ENCODE data around the gene SEMA3E.
"Not testable (repeated sequence)": the region's sequence is repeated elsewhere in the genome, so short reads cannot be mapped to it uniquely, and the experiment has no call there.

The SEMA3E gene

GRCh38 chr7:83648464-83649241, at the start of gene SEMA3E:
Gene SEMA3E, minus strand, starts transcription at chr7:83649139.
- FAIRE-seq = no peak

- no peak for FAIRE-seq
Observed at GRCh38 chr7:83697804-83698530, 49.0 kb upstream of the SEMA3E start.

- no peak for FAIRE-seq
Observed at GRCh38 chr7:83696101-83696500, 47.2 kb upstream of the SEMA3E start.

GRCh38 chr7:83695128-83695960, 46.4 kb upstream of the SEMA3E start:
- FAIRE-seq = no peak

GRCh38 chr7:83693256-83693655, 44.3 kb upstream of the SEMA3E start:
- no peak for FAIRE-seq

GRCh38 chr7:83691095-83691494, 42.2 kb upstream of the SEMA3E start:
- FAIRE-seq = no peak

- no peak for FAIRE-seq
Observed at GRCh38 chr7:83689855-83690254, 40.9 kb upstream of the SEMA3E start.

GRCh38 chr7:83686416-83686815, 37.5 kb upstream of the SEMA3E start:
- FAIRE-seq = no peak

- FAIRE-seq = no peak
Observed at GRCh38 chr7:83684928-83685327, 36.0 kb upstream of the SEMA3E start.

- FAIRE-seq = no peak
Observed at GRCh38 chr7:83681200-83681778, 32.4 kb upstream of the SEMA3E start.

- FAIRE-seq = no peak
Observed at GRCh38 chr7:83677180-83677866, 28.4 kb upstream of the SEMA3E start.

- not testable (repeated sequence) for FAIRE-seq
Observed at GRCh38 chr7:83673291-83673690, 24.4 kb upstream of the SEMA3E start.

GRCh38 chr7:83672157-83672556, 23.2 kb upstream of the SEMA3E start:
- no peak for FAIRE-seq

- FAIRE-seq = no peak
Observed at GRCh38 chr7:83663131-83663530, 14.2 kb upstream of the SEMA3E start.

- no peak for FAIRE-seq
Observed at GRCh38 chr7:83658126-83658525, 9.2 kb upstream of the SEMA3E start.

GRCh38 chr7:83655951-83656556, 7.1 kb upstream of the SEMA3E start:
- peak; percentile 96 for FAIRE-seq

GRCh38 chr7:83652481-83652880, 3.5 kb upstream of the SEMA3E start:
- FAIRE-seq = no peak

- no peak for FAIRE-seq
Observed at GRCh38 chr7:83649701-83650100, 762 bp upstream of the SEMA3E start.

- no peak for FAIRE-seq
Observed at GRCh38 chr7:83646027-83646426, 2.9 kb downstream of the SEMA3E start.

GRCh38 chr7:83643739-83644138, 5.2 kb downstream of the SEMA3E start:
- FAIRE-seq = peak; percentile 93

GRCh38 chr7:83643012-83643411, 5.9 kb downstream of the SEMA3E start:
- FAIRE-seq = no peak
